CD4-positive, alpha-beta T cell treated with Interleukin-6 for 4 hours (primary cell): ENCODE data around the gene SEZ6L.

ENCODE experiments used
- DNase-seq: peaks from one replicate; pipeline ENCODE4 v3.0.0-alpha.2; 2020; ENCODE audit warnings: mixed read lengths

The SEZ6L gene

DNA sequence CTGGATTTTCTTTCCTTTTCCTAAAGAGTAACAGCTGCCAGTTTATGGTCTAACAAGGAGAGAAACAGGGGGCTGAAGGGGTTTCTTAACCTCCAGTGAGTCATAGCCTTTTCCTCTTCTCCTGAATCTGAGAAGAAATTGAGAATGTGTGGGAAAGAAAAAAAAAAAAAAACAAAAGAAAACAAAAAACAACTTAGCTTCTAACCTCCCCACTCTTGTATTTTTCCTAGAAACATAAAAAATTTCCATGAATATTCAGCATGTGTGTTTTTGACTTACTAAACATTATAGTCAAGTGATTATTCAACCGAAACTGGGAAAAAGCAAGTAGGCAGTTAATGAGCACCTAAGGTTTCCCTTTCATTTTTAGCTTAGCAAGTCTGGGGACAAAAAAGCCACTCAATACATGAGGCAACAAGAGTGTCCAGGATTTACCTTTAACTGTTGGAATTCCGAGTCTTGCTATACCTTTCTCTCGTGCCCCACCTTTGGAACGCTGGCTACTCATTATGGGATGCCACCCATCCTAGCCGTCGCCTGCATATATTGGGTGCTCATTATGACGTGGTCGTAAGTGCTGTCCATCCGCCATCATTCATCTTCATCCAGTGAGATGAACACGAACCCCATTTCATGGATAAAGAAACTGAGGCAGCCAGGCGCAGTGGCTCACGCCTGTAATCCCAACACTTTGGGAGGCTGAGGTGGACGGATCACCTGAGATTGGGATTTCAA, 262.2 kb downstream of the SEZ6L start:
- DNase-seq: no peak

GRCh38 chr22:26432619-26433311, 263.5 kb downstream of the SEZ6L start:
- no peak for DNase-seq
